Measurements from ENCODE around the gene CCDC28B.

Gene CCDC28B

GRCh38 chr1:32199043-32199716 is 1.2 kb upstream of the CCDC28B start:
- DNase-seq (ENCODE audit: low read depth in 2 of 2): no peak
- TF ChIP-seq CTCF (IDR thresholded peaks at IDR 0.05; ENCODE audit: low read depth, low read length): no peak

GRCh38 chr1:32199717-32200072 is 700 bp upstream of the CCDC28B start:
- peak overlapping the region in 1 of 2 donors; percentile 77 for H3K4me3 ChIP-seq (replicated peaks in 1 of 2; ENCODE audit: low read depth in 2 of 2, low read length in 2 of 2)
- peak in 1 of 2 donors; percentile 29 for DNase-seq (ENCODE audit: low read depth in 2 of 2)
- no peak for TF ChIP-seq CTCF (IDR thresholded peaks at IDR 0.05; ENCODE audit: low read depth, low read length)

More at GRCh38 chr1:32199043-32199716, 1.2 kb upstream of the CCDC28B start:
- H3K4me3 ChIP-seq (replicated peaks in 1 of 2; ENCODE audit: low read depth in 2 of 2, low read length in 2 of 2): no peak overlapping the region

- H3K4me3 ChIP-seq (replicated peaks in 1 of 2; ENCODE audit: low read depth in 2 of 2, low read length in 2 of 2): peak overlapping the region; percentile 69 to 77
- TF ChIP-seq CTCF (IDR thresholded peaks at IDR 0.05; ENCODE audit: low read depth, low read length): no peak
- DNase-seq (ENCODE audit: low read depth in 2 of 2): peak; percentile 61 to 64
These were observed 838 bp downstream of the CCDC28B start for GRCh38 chr1:32201011-32201855.

- no peak for TF ChIP-seq CTCF (IDR thresholded peaks at IDR 0.05; ENCODE audit: low read depth, low read length)
- H3K4me3 ChIP-seq (replicated peaks in 1 of 2; ENCODE audit: low read depth in 2 of 2, low read length in 2 of 2): peak overlapping the region; percentile 75 to 79
These were observed 4.6 kb downstream of the CCDC28B start for GRCh38 chr1:32204943-32205361.

GRCh38 chr1:32205401-32206370 is 5.3 kb downstream of the CCDC28B start, which contains the start of gene IQCC:
Gene IQCC, plus strand, starts transcription at chr1:32205671. Its CDS starts 11 bp downstream, at chr1:32205682.
- no peak for TF ChIP-seq CTCF (IDR thresholded peaks at IDR 0.05; ENCODE audit: low read depth, low read length)
- peak; percentile 77 to 84 for DNase-seq (ENCODE audit: low read depth in 2 of 2)
- H3K4me3 ChIP-seq (replicated peaks in 1 of 2; ENCODE audit: low read depth in 2 of 2, low read length in 2 of 2): peak within 1 kb of the TSS; percentile 75 to 79

More at GRCh38 chr1:32204943-32205361, 4.6 kb downstream of the CCDC28B start:
- DNase-seq (ENCODE audit: low read depth in 2 of 2): no peak

GRCh38 chr1:32208469-32208868 is 8.1 kb downstream of the CCDC28B start:
- no peak for DNase-seq (ENCODE audit: low read depth in 2 of 2)
- H3K4me3 ChIP-seq (replicated peaks in 1 of 2; ENCODE audit: low read depth in 2 of 2, low read length in 2 of 2): no peak overlapping the region
- no peak for TF ChIP-seq CTCF (IDR thresholded peaks at IDR 0.05; ENCODE audit: low read depth, low read length)
